ENCODE data around the gene INPP5A. TPM values are rescaled to one million over a fixed set of nuclear protein-coding genes. Genes with fewer than 3 reads are reported as not detected.
A peak's percentile ranks its signal among the peaks of the same experiment; 100 is the strongest.

The INPP5A gene
- total and polyA plus RNA-seq, 4 donors, result 12.4 to 39.9 (median 28.2) TPM

GRCh38 chr10:132539431-132539839, 1.8 kb downstream of the INPP5A start:
- Histone ChIP-seq H3K36me3 (ENCODE audit: control insufficient read depth in 4 of 4, insufficient read depth in 4 of 4, low read length in 4 of 4) (peaks cover 0 to 5% (median 0%) of the 10 kb centered on the region in 4 donors), H3K4me3 (no peak overlapping the region), H3K9me3 (ENCODE audit: control insufficient read depth in 4 of 4, insufficient read depth in 3 of 4, low read length in 3 of 4) (no peaks in the 10 kb centered on the region), H3K4me1 (ENCODE audit: control insufficient read depth in 5 of 5, insufficient read depth in 5 of 5, low read length in 5 of 5) (peaks cover 4 to 41% (median 17%) of the 10 kb centered on the region in 5 donors), H3K27ac (ENCODE audit: low read depth in 1 of 2, low read length in 1 of 2) (peak overlapping the region; percentile 24 to 39), H3K27me3 (ENCODE audit: control insufficient read depth in 3 of 3, insufficient read depth in 3 of 3, low read length in 2 of 3) (no peaks in the 10 kb centered on the region), H3K9ac (ENCODE audit: insufficient read depth in 1 of 2, low read length in 2 of 2) (no peak overlapping the region)
- 26 to 41% methylated on average over 10 to 11 of the region's 11 CpGs for WGBS, 2 donors
- ATAC-seq (ENCODE audit: insufficient read depth, low FRiP score) (no peak), DNase-seq (peak in 1 of 3 donors; percentile 20)
- TF ChIP-seq CTCF (IDR thresholded peaks at IDR 0.05; ENCODE audit: control extremely low read depth, extremely low read depth), result no peak

GRCh38 chr10:132539894-132540293, 2.3 kb downstream of the INPP5A start:
- Histone ChIP-seq H3K4me1 (ENCODE audit: control insufficient read depth in 5 of 5, insufficient read depth in 5 of 5, low read length in 5 of 5) (peaks cover 4 to 46% (median 22%) of the 10 kb centered on the region in 5 donors), H3K27ac (ENCODE audit: low read depth in 1 of 2, low read length in 1 of 2) (no peak overlapping the region), H3K9ac (ENCODE audit: insufficient read depth in 1 of 2, low read length in 2 of 2) (peak overlapping the region in 1 of 2 donors; percentile 54), H3K36me3 (ENCODE audit: control insufficient read depth in 4 of 4, insufficient read depth in 4 of 4, low read length in 4 of 4) (peaks cover 0 to 5% (median 0%) of the 10 kb centered on the region in 4 donors), H3K27me3 (ENCODE audit: control insufficient read depth in 3 of 3, insufficient read depth in 3 of 3, low read length in 2 of 3) (no peaks in the 10 kb centered on the region), H3K9me3 (ENCODE audit: control insufficient read depth in 4 of 4, insufficient read depth in 3 of 4, low read length in 3 of 4) (no peaks in the 10 kb centered on the region), H3K4me3 (no peak overlapping the region)
- TF ChIP-seq CTCF (IDR thresholded peaks at IDR 0.05; ENCODE audit: control extremely low read depth, extremely low read depth), result no peak
- ATAC-seq (ENCODE audit: insufficient read depth, low FRiP score) (no peak), DNase-seq (peak in 1 of 3 donors; percentile 25)
- WGBS, 2 donors, result 21 to 37% methylated on average over 5 of the region's 5 CpGs

GRCh38 chr10:132540456-132540855, 2.9 kb downstream of the INPP5A start:
- DNase-seq (peak; percentile 37 to 48 (median 45)), ATAC-seq (ENCODE audit: insufficient read depth, low FRiP score) (no peak)
- H3K9me3 ChIP-seq (ENCODE audit: control insufficient read depth in 4 of 4, insufficient read depth in 3 of 4, low read length in 3 of 4), result no peaks in the 10 kb centered on the region
- no peaks in the 10 kb centered on the region for H3K27me3 ChIP-seq (ENCODE audit: control insufficient read depth in 3 of 3, insufficient read depth in 3 of 3, low read length in 2 of 3)
- H3K27ac ChIP-seq (ENCODE audit: low read depth in 1 of 2, low read length in 1 of 2), result peak overlapping the region in 1 of 2 donors; percentile 55
- 17 to 21% methylated on average over 12 of the region's 12 CpGs for WGBS, 2 donors
- H3K36me3 ChIP-seq (ENCODE audit: control insufficient read depth in 4 of 4, insufficient read depth in 4 of 4, low read length in 4 of 4), result peaks cover 0 to 5% (median 0%) of the 10 kb centered on the region in 4 donors
- H3K9ac ChIP-seq (ENCODE audit: insufficient read depth in 1 of 2, low read length in 2 of 2), result peak overlapping the region in 1 of 2 donors; percentile 54
- H3K4me1 ChIP-seq (ENCODE audit: control insufficient read depth in 5 of 5, insufficient read depth in 5 of 5, low read length in 5 of 5), result peaks cover 4 to 48% (median 27%) of the 10 kb centered on the region in 5 donors
- TF ChIP-seq CTCF (IDR thresholded peaks at IDR 0.05; ENCODE audit: control extremely low read depth, extremely low read depth), result no peak
- no peak overlapping the region for H3K4me3 ChIP-seq

- Histone ChIP-seq H3K4me1 (ENCODE audit: control insufficient read depth in 5 of 5, insufficient read depth in 5 of 5, low read length in 5 of 5) (peaks cover 4 to 44% (median 27%) of the 10 kb centered on the region in 5 donors), H3K27me3 (ENCODE audit: control insufficient read depth in 3 of 3, insufficient read depth in 3 of 3, low read length in 2 of 3) (no peaks in the 10 kb centered on the region), H3K9ac (ENCODE audit: insufficient read depth in 1 of 2, low read length in 2 of 2) (no peak overlapping the region), H3K4me3 (no peak overlapping the region), H3K27ac (ENCODE audit: low read depth in 1 of 2, low read length in 1 of 2) (no peak overlapping the region), H3K36me3 (ENCODE audit: control insufficient read depth in 4 of 4, insufficient read depth in 4 of 4, low read length in 4 of 4) (peaks cover 0 to 5% (median 0%) of the 10 kb centered on the region in 4 donors), H3K9me3 (ENCODE audit: control insufficient read depth in 4 of 4, insufficient read depth in 3 of 4, low read length in 3 of 4) (no peaks in the 10 kb centered on the region)
- 92 to 94% methylated on average over 11 of the region's 11 CpGs for WGBS, 2 donors
- TF ChIP-seq CTCF (IDR thresholded peaks at IDR 0.05; ENCODE audit: control extremely low read depth, extremely low read depth), result no peak
- no peak for DNase-seq
- ATAC-seq (ENCODE audit: insufficient read depth, low FRiP score), result no peak
Measured at GRCh38 chr10:132541129-132541528, 3.5 kb downstream of the INPP5A start.
